NT2/D1 (cell line): Measurements from ENCODE around the gene TRAF2.

Experiments used
- YY1 ChIP-seq: IDR thresholded peaks from 2 replicates; pipeline ENCODE4 v1.6.1; 2011; ENCODE audit not compliant: insufficient read length, insufficient read depth
- ZNF274 ChIP-seq: IDR thresholded peaks from 2 replicates; pipeline ENCODE4 v1.6.1; 2011; ENCODE audit warnings: mild to moderate bottlenecking, low read depth, low read length

DNA sequence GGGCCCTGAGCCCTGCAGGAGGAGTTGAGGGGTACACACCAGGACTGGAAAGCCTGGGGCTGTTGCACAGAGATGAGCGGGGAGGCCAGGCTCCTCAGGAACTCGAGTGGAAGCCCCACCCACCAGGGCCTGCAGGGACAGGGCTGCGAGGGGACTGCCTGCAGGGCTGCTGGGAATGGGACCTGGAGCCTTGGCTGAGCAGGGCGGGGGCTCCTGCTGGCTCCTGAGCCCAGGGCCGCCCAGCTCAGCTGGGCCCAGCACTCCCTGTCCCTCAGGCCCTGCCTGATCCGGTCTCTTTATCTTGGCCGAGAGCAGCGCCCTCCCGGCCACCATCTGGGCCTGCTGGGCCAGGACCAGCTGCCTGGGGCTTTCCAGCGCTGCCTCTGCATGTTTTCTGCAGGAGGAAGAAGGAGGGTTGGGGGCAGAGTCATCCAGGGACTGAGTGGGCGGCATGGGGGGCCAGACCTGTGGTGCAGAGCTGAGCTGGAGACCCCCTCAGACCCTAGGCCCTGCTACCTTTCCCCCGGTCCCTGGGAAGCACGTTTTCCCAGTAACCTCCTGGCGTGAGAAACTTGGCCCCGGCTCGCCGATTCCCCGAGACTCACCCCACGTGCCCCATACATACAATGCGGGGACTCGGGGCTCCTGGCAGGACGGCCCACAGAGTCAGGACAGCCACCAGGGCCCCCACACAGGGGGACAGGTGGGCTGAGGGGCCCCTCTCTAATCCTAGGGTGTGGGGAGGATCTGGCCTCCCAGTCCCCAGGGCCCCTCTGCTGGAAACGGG is 75.2 kb downstream of the TRAF2 start:
- TF ChIP-seq YY1, result no peak
- no peak for TF ChIP-seq ZNF274
